ENCODE data around the gene RCSD1.

RCSD1 gene

GRCh38 chr1:167661527-167662426 lies 31.7 kb downstream of the RCSD1 start:
- Histone ChIP-seq H3K27ac (replicated peaks) (no peak overlapping the region), H3K4me3 (replicated peaks; ENCODE audit: insufficient read depth, low read length) (no peak overlapping the region), H3K27me3 (ENCODE audit: insufficient read depth, poor library complexity, severe bottlenecking) (no peaks in the 10 kb centered on the region)
- TF ChIP-seq GABPA (IDR thresholded peaks at IDR 0.05; ENCODE audit: low read depth) (no peak), SPI1 (IDR thresholded peaks at IDR 0.05; ENCODE audit: borderline replicate concordance, low read depth) (no peak), CTCF (IDR thresholded peaks at IDR 0.05; ENCODE audit: insufficient read depth, low read length) (no peak), REST (IDR thresholded peaks at IDR 0.05; ENCODE audit: insufficient replicate concordance, low read depth) (no peak), POLR2AphosphoS5 (IDR thresholded peaks at IDR 0.05; ENCODE audit: low read depth) (no peak)
- no peak for DNase-seq (ENCODE audit: low read depth in 1 of 2, low spot score in 1 of 2)

GRCh38 chr1:167663002-167663772 lies 33.2 kb downstream of the RCSD1 start:
- Histone ChIP-seq H3K4me3 (replicated peaks; ENCODE audit: insufficient read depth, low read length) (no peak overlapping the region), H3K27ac (replicated peaks) (no peak overlapping the region), H3K27me3 (ENCODE audit: insufficient read depth, poor library complexity, severe bottlenecking) (no peaks in the 10 kb centered on the region)
- TF ChIP-seq GABPA (IDR thresholded peaks at IDR 0.05; ENCODE audit: low read depth): no peak
- no peak for TF ChIP-seq CTCF (IDR thresholded peaks at IDR 0.05; ENCODE audit: insufficient read depth, low read length)
- no peak for TF ChIP-seq REST (IDR thresholded peaks at IDR 0.05; ENCODE audit: insufficient replicate concordance, low read depth)
- no peak for TF ChIP-seq SPI1 (IDR thresholded peaks at IDR 0.05; ENCODE audit: borderline replicate concordance, low read depth)
- TF ChIP-seq POLR2AphosphoS5 (IDR thresholded peaks at IDR 0.05; ENCODE audit: low read depth): no peak
- DNase-seq (ENCODE audit: low read depth in 1 of 2, low spot score in 1 of 2): no peak

GRCh38 chr1:167665469-167665868 lies 35.4 kb downstream of the RCSD1 start:
- Histone ChIP-seq H3K27me3 (ENCODE audit: insufficient read depth, poor library complexity, severe bottlenecking) (no peaks in the 10 kb centered on the region), H3K4me3 (replicated peaks; ENCODE audit: insufficient read depth, low read length) (no peak overlapping the region), H3K27ac (replicated peaks) (no peak overlapping the region)
- no peak for DNase-seq (ENCODE audit: low read depth in 1 of 2, low spot score in 1 of 2)
- TF ChIP-seq GABPA (IDR thresholded peaks at IDR 0.05; ENCODE audit: low read depth) (no peak), POLR2AphosphoS5 (IDR thresholded peaks at IDR 0.05; ENCODE audit: low read depth) (no peak), CTCF (IDR thresholded peaks at IDR 0.05; ENCODE audit: insufficient read depth, low read length) (no peak), SPI1 (IDR thresholded peaks at IDR 0.05; ENCODE audit: borderline replicate concordance, low read depth) (no peak), REST (IDR thresholded peaks at IDR 0.05; ENCODE audit: insufficient replicate concordance, low read depth) (no peak)
